ENCODE results near the gene UQCC3. TPM values are rescaled to one million over a fixed set of nuclear protein-coding genes. Genes with fewer than 3 reads are reported as not detected.

The UQCC3 gene
- total and polyA plus RNA-seq, 9 of the 15 experiments (the other 6 are each of a cell fraction or from before 2014, with no cell fraction given), result 3.3 to 44.3 (median 8.0) TPM

GRCh38 chr11:62645946-62646824 is 25.3 kb upstream of the UQCC3 start, which contains the start of gene GANAB (continued):
- peak; percentile 30; the same call in 1 of the 2 replicates for TF ChIP-seq TOE1 (IDR thresholded peaks at IDR 0.05; ENCODE audit: borderline replicate concordance)
- TF ChIP-seq TOE1 (CRISPR knock-in tag; IDR thresholded peaks at IDR 0.05; ENCODE audit: borderline replicate concordance, low read depth), result 0 out of 2 replicates have a peak, but pooled peaks have one; percentile 13
- 0 out of 2 replicates have a peak, but pooled peaks have one; percentile 19 for TF ChIP-seq ZSCAN32 (CRISPR knock-in tag; IDR thresholded peaks at IDR 0.05)
- peak; percentile 73; the same call in 1 of the 2 replicates for TF ChIP-seq ERF (CRISPR knock-in tag; IDR thresholded peaks at IDR 0.05)
- TF ChIP-seq RBM14 (IDR thresholded peaks at IDR 0.05; ENCODE audit: borderline replicate concordance, insufficient read depth, low read depth, low read length), result peak; percentile 92; the same call in 1 of the 2 replicates
- peak; percentile 82; the same call in 1 of the 2 replicates for TF ChIP-seq PML (IDR thresholded peaks at IDR 0.05; ENCODE audit: low read length)
- TF ChIP-seq CHD1 (IDR thresholded peaks at IDR 0.05; ENCODE audit: low read length), result peak; percentile 97
- TF ChIP-seq ATF4 (CRISPR knock-in tag; IDR thresholded peaks at IDR 0.05), result peak; percentile 66; the same call in 1 of the 2 replicates
- no peak for TF ChIP-seq ATF3 (IDR thresholded peaks at IDR 0.05)
- TF ChIP-seq ATF3 (CRISPR knock-in tag; conservative IDR thresholded peaks at IDR 0.05), result 0 out of 2 replicates have a peak, but pooled peaks have one; percentile 39
- peak; percentile 81 for TF ChIP-seq ZBTB9 (CRISPR knock-in tag; IDR thresholded peaks at IDR 0.05)
- TF ChIP-seq TBP (optimal IDR thresholded peaks at IDR 0.05; ENCODE audit: low read depth, low read length), result peak; percentile 94
- TF ChIP-seq PHF20 (IDR thresholded peaks at IDR 0.05; ENCODE audit: partially characterized antibody), result peak; percentile 65
- TF ChIP-seq PRDM10 (IDR thresholded peaks at IDR 0.05; ENCODE audit: partially characterized antibody), result no peak
- TF ChIP-seq POLR2B (IDR thresholded peaks at IDR 0.05; ENCODE audit: low read depth, partially characterized antibody), result peak; percentile 89
- TF ChIP-seq IFI16 (CRISPR knock-in tag; IDR thresholded peaks at IDR 0.05), result no peak
- TF ChIP-seq HCFC1 (IDR thresholded peaks at IDR 0.05; ENCODE audit: low read depth, low read length), result peak; percentile 69
- TF ChIP-seq ZFP91 (CRISPR knock-in tag; IDR thresholded peaks at IDR 0.05), result no peak
